Limb (tissue), 2 donors: Measurements from ENCODE around the gene PRX.
"Not testable (repeated sequence)": the region's sequence is repeated elsewhere in the genome, so short reads cannot be mapped to it uniquely, and the experiment has no call there.

Source experiments
- DNase-seq, 2 donors: peaks; one replicate each; pipeline ENCODE4 v3.0.0-alpha.2; 2016; ENCODE audit errors: extremely low spot score in 2 of 2

The PRX gene

DNA sequence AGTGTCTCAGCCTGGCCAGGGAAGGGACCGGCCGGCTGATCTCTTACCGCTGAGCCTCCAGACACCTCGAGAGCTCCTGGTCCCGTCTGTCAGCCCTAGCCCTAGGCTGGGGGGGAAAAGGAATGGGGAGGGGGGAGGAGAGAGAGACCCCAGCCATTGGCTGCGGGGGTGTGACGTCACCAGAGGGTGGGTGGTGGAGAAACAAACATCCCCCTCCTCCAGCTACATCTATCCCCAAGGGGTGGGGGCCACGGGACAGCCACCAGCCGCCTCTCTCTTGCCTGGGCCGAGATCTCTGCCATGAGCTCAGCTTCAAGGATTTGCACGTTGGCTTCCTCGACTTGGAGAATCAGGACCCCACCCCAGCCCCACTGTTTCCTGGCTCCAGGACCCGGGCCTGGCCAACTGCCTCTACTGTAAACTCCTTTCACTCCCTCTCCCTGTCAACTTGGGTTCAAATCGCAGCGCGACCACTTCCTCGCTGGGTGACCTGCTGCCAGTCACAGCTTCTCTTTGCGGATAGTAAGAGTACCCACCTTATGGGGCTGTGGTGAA lies at the start of gene PRX:
Gene PRX (minus strand): TSS at position 88 of the 555 bp plus-strand sequence. CDS start 5,446 bp downstream, outside the sequence.
- peak; percentile 36 to 70 for DNase-seq

GRCh38 chr19:40461669-40462221 lies 48.6 kb upstream of the PRX start:
- DNase-seq: no peak

- DNase-seq: no peak
Measured at GRCh38 chr19:40460185-40460584, 47.0 kb upstream of the PRX start.

GRCh38 chr19:40458597-40458974 lies 45.4 kb upstream of the PRX start:
- no peak for DNase-seq

DNA sequence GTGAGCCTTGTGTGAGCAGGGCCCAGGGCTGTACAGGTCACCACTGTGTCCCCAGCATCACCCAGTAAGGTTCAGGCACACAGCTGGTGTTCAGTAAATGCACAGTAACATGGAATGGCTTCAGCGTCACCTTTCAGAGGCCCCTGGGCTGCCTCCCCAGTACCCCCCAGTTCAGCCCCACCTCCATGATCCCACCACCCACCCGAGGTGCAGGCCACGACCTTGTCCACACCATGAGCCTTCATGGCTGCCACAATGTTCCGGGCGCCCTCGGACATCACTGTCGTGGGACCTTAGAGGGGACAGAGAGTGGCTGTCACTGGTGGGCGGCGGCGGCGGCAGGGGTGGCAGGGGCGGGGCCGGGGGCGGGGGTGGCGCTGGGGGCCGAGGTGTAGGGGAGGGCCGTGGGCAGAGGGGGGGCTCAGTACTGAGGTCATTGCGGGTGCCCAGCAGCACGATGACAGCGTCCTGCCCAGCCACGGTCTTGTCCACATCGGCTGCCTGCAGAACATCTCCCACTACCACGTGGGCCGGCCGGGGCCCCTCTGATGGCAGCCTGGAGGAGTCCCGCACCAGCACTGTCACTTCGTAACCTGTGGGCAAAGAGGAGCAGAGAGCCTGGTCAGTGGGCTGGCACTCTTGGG lies 44.9 kb upstream of the PRX start:
- no peak for DNase-seq

- no peak for DNase-seq
Measured at GRCh38 chr19:40457048-40457447, 43.9 kb upstream of the PRX start.

GRCh38 chr19:40453943-40454342 lies 40.8 kb upstream of the PRX start:
- DNase-seq: not testable (repeated sequence)

GRCh38 chr19:40453151-40453735 lies 40.1 kb upstream of the PRX start:
- no peak for DNase-seq

DNA sequence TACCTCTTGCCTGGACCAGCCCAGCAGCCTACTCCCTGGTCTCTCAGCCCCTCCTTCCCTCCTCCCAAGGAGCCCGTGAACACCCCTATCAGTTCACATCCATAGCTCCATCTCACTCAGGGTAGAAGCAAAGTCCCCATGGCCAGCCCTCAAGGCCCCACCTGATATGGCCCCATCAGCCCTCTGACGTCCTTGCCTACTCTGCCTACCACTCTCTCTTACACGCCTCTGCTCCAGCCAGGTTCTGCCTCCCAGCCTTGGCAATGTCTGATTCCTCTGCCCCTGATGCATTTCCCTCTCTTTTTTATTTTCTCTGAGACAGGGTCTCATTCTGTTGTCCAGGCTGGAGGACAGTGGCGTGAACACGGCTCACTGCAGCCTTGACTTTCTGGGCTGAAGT lies 38.8 kb upstream of the PRX start:
- no peak for DNase-seq

- DNase-seq: no peak
Measured at GRCh38 chr19:40450664-40451063, 37.5 kb upstream of the PRX start.

GRCh38 chr19:40449506-40449905 lies 36.3 kb upstream of the PRX start:
- DNase-seq: no peak

DNA sequence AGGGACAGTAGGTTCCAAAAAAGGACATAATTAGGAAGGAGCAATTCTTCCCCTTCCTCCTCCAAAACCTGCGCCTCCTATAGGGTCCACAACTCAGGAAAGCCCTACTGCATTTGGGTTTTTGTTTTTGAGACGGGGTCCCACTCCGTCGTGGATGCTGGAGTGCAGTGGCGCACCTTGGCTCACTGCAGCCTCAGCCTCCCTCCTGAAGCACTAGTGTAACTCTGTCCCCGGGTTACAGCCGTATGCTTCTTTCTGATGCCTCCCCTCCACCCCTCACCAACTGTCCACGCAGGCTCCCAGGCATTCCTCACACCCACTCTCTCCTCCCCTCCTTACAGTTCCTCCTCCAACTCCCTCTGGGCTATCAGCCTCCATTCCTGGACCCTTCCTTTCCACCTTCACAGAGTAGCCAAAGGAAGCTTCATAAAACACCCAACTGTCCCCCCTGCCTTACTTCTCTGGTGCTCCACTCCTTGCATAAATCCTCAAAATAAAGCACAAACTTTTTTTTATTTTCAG lies 33.1 kb upstream of the PRX start:
- no peak for DNase-seq

DNA sequence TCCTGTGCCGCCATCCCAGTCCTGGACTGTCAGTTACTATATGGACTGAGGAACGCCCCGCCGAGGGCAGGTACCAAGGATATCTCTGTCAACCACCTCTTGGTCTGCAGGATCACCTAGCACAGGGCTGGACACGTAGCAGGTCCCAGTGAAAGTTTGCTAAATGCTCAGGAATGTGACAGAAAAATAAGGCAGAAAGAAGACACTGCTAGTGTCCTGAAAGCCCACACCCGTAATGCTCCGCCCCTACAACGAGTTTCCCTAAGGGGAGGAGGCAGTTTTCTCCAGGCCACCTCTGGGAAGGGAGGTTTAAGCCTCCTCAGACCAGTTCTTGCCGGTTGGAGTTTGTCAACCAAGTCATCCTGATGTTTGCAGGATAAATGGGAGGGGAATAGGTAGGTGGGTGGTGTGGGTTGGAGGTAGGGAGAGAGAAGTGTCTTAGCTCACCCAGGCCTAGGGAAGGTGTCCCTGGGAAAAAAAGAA lies 32.6 kb upstream of the PRX start:
- DNase-seq: no peak

- no peak for DNase-seq
Measured at GRCh38 chr19:40444825-40445312, 31.7 kb upstream of the PRX start.

DNA sequence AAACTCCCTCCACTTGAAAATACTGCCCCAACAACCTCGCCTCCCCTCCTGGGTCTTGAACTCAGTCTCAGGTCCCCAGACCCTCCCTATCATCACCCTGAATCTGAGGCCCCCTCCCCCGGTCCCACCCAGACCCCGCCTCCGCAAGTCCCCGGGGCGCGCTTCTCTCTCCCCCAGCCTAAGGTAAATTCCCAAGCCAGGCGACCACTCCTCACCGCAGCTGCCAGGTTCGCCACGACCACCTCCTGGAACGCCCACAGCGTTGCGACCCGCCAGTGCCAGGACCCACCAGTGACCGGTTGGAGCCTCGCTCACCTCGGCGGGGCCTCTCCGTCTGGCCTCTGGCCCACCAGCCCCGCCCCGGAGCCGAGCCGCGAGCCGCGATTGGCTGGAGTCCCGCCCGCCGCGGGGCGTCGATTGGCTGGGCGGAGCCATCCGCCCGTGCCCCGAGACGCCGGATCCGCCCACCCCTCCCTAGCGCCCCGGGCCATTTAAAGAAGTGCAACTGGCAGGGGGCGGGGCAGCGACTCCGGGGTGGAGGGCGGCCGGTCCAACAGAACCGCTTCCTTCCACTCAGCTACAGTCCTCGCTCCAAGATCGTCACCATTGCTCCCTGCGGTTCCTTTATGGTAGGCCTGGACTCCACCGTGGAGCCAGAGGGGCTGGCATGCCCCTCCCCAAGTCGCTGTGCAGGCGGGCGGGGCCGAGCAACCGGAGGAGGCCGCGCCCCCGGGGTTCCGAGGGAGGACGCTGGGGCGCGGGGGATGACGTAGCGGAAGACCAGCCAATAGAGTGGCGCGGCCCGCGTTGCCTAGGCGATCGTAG lies 31.0 kb upstream of the PRX start, which contains the start of gene SERTAD3:
Gene SERTAD3 (minus strand): TSS at position 336 of the 825 bp plus-strand sequence. CDS start 2,255 bp downstream, outside the sequence.
- peak; percentile 98 to 99 for DNase-seq

- DNase-seq: peak; percentile 99
Measured at GRCh38 chr19:40443131-40443999, 30.2 kb upstream of the PRX start.

DNA sequence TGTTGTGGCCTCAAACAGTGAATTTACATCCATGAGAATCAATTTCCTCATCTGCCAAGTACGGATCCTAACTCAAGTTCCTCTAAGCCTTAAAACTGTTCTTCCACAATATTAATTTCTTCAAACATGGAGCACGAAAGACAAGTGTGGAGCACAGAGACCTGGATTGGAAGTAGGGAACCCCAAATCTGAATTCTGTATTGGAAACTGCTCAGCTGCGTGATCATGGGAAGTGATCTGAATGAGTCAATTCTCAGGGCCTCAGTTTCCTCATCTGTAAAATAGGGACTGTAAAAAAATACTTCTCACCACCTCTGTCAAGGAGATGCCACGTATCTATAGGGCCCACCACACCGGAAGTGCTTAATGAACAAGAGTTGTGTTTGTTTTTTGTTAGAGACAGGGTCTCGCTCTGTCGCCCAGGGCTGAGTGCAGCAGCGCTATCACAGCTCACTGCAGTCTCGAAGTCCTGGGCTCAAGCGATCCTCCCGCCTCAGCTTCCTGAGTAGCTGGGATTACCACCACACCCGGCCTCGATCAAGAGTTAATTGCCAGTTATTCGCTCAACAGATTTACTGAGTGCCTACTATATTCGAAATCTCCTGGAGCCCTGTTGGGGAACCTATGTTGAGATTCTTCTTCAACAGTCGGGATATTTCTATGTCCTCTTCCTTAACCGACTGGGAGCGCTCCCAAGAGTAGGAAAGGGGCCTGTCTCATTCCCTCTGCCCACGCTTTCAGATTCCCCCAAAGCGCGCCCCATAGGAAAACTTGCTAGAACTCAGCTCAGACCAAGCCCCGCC lies 29.4 kb upstream of the PRX start:
- no peak for DNase-seq

GRCh38 chr19:40441719-40442253 lies 28.6 kb upstream of the PRX start:
- DNase-seq: no peak

DNA sequence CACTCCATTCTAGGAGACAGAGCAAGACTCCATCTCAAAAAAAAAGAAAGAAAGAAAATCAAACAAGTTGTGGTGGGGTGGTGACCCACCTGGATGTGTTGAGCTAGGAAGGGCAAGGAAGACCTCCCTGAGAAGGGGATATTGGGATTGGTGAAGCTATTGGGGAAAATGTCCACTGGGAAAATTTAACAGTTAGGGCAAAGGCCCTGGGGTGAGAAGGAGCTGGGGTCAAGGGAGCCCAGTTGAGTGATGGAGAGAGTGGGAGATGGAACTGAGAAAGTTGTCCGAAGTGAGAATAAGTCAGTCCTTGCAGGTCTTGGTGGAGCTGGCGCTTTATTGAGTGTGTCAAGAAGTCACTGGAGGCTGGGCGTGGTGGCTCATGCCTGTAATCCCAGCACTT lies 25.1 kb upstream of the PRX start:
- DNase-seq: no peak
